Measurements from ENCODE around the gene MAPK8IP2. TPM values are rescaled to one million over a fixed set of nuclear protein-coding genes. Genes with fewer than 3 reads are reported as not detected.

The MAPK8IP2 gene
- total and polyA plus RNA-seq, 2 of the 4 experiments (the other 2 are of a cell fraction) = under 0.01 to 0.14 TPM

- H3K9ac ChIP-seq (ENCODE audit: low read depth, low read length) = no peak overlapping the region
- no peak overlapping the region for H3K27ac ChIP-seq (ENCODE audit: insufficient read depth, low read length)
- no peaks in the 10 kb centered on the region for H3K9me3 ChIP-seq (ENCODE audit: control insufficient read depth, insufficient read depth, low read length)
- H4K20me1 ChIP-seq (ENCODE audit: insufficient read depth, low read length) = no peaks in the 10 kb centered on the region
- H3K36me3 ChIP-seq (ENCODE audit: control insufficient read depth, insufficient read depth, low read length) = no peaks in the 10 kb centered on the region
- no peak overlapping the region for H2AFZ ChIP-seq (replicated peaks; ENCODE audit: low read length, poor library complexity)
- DNase-seq = no peak
- H3K4me1 ChIP-seq (ENCODE audit: control insufficient read depth, insufficient read depth, low read length) = no peaks in the 10 kb centered on the region
- H3K4ac ChIP-seq (ENCODE audit: low read depth, low read length) = no peak overlapping the region
- no peak overlapping the region for H2BK20ac ChIP-seq (ENCODE audit: low read depth, low read length)
- H2AK5ac ChIP-seq (ENCODE audit: low read depth, low read length) = no peak overlapping the region
- POLR2A ChIA-PET (ENCODE audit: unreplicated experiment) = no interaction called here
- no peak overlapping the region for H3K56ac ChIP-seq (ENCODE audit: extremely low read depth, insufficient read depth, low read length)
- dilution Hi-C loops (cut with HindIII; ENCODE audit: low sequenced_read_pairs, unreplicated experiment) = no loop called here
- H4K8ac ChIP-seq (ENCODE audit: low read depth in 2 of 2, low read length in 2 of 2) = no peak overlapping the region
- in situ Hi-C loops (cut with MboI; ENCODE audit: low sequenced_read_pairs) = no loop called here
- CTCF ChIA-PET = interaction anchor here (0.6 to 1.2 kb wide), 3 partner anchors 51 to 87 kb away, joined by 3 to 4 read pairs (median 3); no protein-coding TSS in a partner anchor
- H3K27me3 ChIP-seq (ENCODE audit: control insufficient read depth, insufficient read depth, low read length) = peaks cover 31% of the 10 kb centered on the region
- no peak overlapping the region for H4K5ac ChIP-seq (ENCODE audit: low read depth, low read length)
- H3K9me1 ChIP-seq (ENCODE audit: insufficient read depth, low read length) = 0 out of 2 replicates have a peak, but pooled peaks cover 4% of the 10 kb centered on the region
- no peak overlapping the region for H2BK15ac ChIP-seq (ENCODE audit: low read depth, low read length)
- no peak overlapping the region for H3K4me3 ChIP-seq (ENCODE audit: insufficient read depth, low read depth, low read length)
- no peak for ATAC-seq (ENCODE audit: low read depth)
- H3K18ac ChIP-seq (ENCODE audit: low read depth, low read length) = no peak overlapping the region
- H2BK120ac ChIP-seq (ENCODE audit: low read depth, low read length) = no peak overlapping the region
- BruUV-seq (replicated peaks) = no TSS peak
- no CpG with 5 or more reads among the region's 3 CpGs for WGBS, 2 experiments (ENCODE audit: extremely low coverage in 2 of 2, insufficient read length in 1 of 2)
- H3K79me1 ChIP-seq (ENCODE audit: low read depth in 1 of 2, low read length in 2 of 2) = no peaks in the 10 kb centered on the region
- H3K14ac ChIP-seq (replicated peaks; ENCODE audit: low read depth, low read length) = no peak overlapping the region
- H2BK5ac ChIP-seq (ENCODE audit: low read depth, low read length, poor library complexity, severe bottlenecking) = no peak overlapping the region
- no peak overlapping the region for H2AK9ac ChIP-seq (replicated peaks; ENCODE audit: low read depth, low read length, poor library complexity)
- TF ChIP-seq BHLHE40 (IDR thresholded peaks at IDR 0.05; ENCODE audit: low read depth, low read length) (no peak), CHD1 (IDR thresholded peaks at IDR 0.05; ENCODE audit: low read depth, low read length) (no peak), CTCF (conservative IDR thresholded peaks at IDR 0.05; ENCODE audit: low read depth, low read length) (no peak), SMC3 (IDR thresholded peaks at IDR 0.05; ENCODE audit: low read depth, low read length) (no peak), NFE2L2 (IDR thresholded peaks at IDR 0.05; ENCODE audit: low read depth, low read length) (no peak)
- intact Hi-C loops (cut with micrococcal nuclease) = no loop called here
- no peak overlapping the region for H3K4me2 ChIP-seq (ENCODE audit: low read depth, low read length)
- no peak overlapping the region for H4K91ac ChIP-seq (ENCODE audit: insufficient read depth, low read depth, low read length)
- H3K23ac ChIP-seq (ENCODE audit: low read depth, low read length) = no peak overlapping the region
Measured at GRCh38 chr22:50560034-50560433, 40.6 kb upstream of the MAPK8IP2 start.
